Glutamatergic neuron (in vitro differentiated cells): Measurements from ENCODE around the gene FBLN2. TPM values are rescaled to one million over a fixed set of nuclear protein-coding genes. Genes with fewer than 3 reads are reported as not detected.

Source experiments
- DNase-seq: peaks from one replicate; pipeline ENCODE4 v3.0.0; 2022
- H3K27ac Mint-ChIP-seq: one replicate; pipeline ENCODE4 v1.8.0; 2020; ENCODE audit warnings: mild to moderate bottlenecking, mixed read lengths, inconsistent platforms; ENCODE audit not compliant: unreplicated experiment
- H3K27me3 Mint-ChIP-seq: one replicate; pipeline ENCODE4 v1.8.0; 2020; ENCODE audit warnings: mild to moderate bottlenecking, moderate library complexity, mixed read lengths, inconsistent platforms; ENCODE audit not compliant: unreplicated experiment
- H3K36me3 Mint-ChIP-seq: one replicate; pipeline ENCODE4 v1.8.0; 2020; ENCODE audit warnings: mild to moderate bottlenecking, mixed read lengths, inconsistent platforms; ENCODE audit not compliant: unreplicated experiment
- H3K4me1 Mint-ChIP-seq: one replicate; pipeline ENCODE4 v1.8.0; 2020; ENCODE audit warnings: mild to moderate bottlenecking, low read depth, mixed read lengths, inconsistent platforms; ENCODE audit not compliant: unreplicated experiment
- H3K4me3 Mint-ChIP-seq: one replicate; pipeline ENCODE4 v1.8.0; 2020; ENCODE audit warnings: mild to moderate bottlenecking, mixed read lengths, inconsistent platforms; ENCODE audit not compliant: unreplicated experiment
- H3K9me3 Mint-ChIP-seq: one replicate; pipeline ENCODE4 v1.8.0; 2020; ENCODE audit warnings: mild to moderate bottlenecking, moderate library complexity, mixed read lengths, inconsistent platforms; ENCODE audit not compliant: unreplicated experiment
- total RNA-seq: library from RNA; stranded (reverse); fragmentation: NEBNext Ultra II Directional; extraction: Animal tissue kit (Norgen Biotek cat#: 25700); gene quantifications from one replicate; pipeline ENCODE4 v1.2.1, GENCODE V29; 2021; ENCODE audit not compliant: unreplicated experiment
- TF ChIP-seq, protein P1 (sequence below): fragments of 200-600 bp; sonication (generic); IDR thresholded peaks from one replicate; pipeline ENCODE4 v1.5.0; 2021; ENCODE audit not compliant: partially characterized antibody, unreplicated experiment

Gene FBLN2
- total RNA-seq, 1 donor from 2014 or later = 2.1 TPM

DNA sequence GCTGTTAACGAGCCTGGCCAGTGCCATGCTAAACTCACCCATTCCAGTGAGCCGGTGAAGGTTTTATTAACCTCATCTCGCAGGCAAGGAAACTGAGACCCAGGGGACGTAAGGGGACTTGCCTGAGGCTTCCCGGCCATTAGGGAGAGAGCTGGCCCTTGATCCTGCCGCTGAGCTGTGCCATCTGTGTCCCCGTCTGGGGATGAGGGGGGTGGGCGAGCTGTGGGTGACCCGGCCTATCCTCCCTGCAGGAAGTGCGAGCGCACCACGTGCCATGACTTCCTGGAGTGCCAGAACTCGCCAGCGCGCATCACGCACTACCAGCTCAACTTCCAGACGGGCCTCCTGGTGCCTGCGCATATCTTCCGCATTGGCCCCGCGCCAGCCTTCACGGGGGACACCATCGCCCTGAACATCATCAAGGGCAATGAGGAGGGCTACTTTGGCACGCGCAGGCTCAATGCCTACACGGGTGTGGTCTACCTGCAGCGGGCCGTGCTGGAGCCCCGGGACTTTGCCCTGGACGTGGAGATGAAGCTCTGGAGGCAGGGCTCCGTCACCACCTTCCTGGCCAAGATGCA is 88.5 kb downstream of the FBLN2 start:
- Mint-ChIP-seq H3K27me3 (peaks cover 7% of the 10 kb centered on the region), H3K27ac (no peak overlapping the region)
- peak; percentile 41 for DNase-seq

DNA sequence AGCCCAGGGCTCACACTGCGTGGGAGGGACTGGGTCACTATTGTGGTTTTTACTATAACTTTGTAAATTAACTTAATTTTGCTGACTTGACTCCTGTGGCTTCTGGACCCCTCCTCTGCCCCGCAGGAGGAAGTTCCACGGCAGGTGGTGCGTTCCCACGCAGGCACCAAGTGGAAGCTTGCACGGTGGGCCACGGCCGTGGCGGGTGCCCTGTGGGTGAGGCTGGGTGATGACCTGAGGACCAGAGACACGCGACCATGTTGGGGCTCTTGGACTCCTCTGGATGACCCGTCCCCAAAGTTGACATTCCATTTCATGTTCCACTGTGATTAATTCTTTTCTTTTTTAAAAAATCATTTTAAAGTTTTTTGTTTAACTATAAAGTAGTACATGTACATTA is 89.0 kb downstream of the FBLN2 start:
- Mint-ChIP-seq H3K4me3 (no peak overlapping the region), H3K36me3 (no peaks in the 10 kb centered on the region), H3K4me1 (peaks cover 1% of the 10 kb centered on the region), H3K27me3 (peaks cover 7% of the 10 kb centered on the region), H3K9me3 (no peaks in the 10 kb centered on the region), H3K27ac (no peak overlapping the region)
- TF ChIP-seq, protein P1, sequence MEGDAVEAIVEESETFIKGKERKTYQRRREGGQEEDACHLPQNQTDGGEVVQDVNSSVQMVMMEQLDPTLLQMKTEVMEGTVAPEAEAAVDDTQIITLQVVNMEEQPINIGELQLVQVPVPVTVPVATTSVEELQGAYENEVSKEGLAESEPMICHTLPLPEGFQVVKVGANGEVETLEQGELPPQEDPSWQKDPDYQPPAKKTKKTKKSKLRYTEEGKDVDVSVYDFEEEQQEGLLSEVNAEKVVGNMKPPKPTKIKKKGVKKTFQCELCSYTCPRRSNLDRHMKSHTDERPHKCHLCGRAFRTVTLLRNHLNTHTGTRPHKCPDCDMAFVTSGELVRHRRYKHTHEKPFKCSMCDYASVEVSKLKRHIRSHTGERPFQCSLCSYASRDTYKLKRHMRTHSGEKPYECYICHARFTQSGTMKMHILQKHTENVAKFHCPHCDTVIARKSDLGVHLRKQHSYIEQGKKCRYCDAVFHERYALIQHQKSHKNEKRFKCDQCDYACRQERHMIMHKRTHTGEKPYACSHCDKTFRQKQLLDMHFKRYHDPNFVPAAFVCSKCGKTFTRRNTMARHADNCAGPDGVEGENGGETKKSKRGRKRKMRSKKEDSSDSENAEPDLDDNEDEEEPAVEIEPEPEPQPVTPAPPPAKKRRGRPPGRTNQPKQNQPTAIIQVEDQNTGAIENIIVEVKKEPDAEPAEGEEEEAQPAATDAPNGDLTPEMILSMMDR = no peak
- no peak for DNase-seq

More for the DNA sequence above, 88.5 kb downstream of the FBLN2 start:
- Mint-ChIP-seq H3K9me3 (no peaks in the 10 kb centered on the region), H3K4me1 (peaks cover 1% of the 10 kb centered on the region), H3K4me3 (no peak overlapping the region), H3K36me3 (no peaks in the 10 kb centered on the region)
- TF ChIP-seq, protein P1 = no peak

DNA sequence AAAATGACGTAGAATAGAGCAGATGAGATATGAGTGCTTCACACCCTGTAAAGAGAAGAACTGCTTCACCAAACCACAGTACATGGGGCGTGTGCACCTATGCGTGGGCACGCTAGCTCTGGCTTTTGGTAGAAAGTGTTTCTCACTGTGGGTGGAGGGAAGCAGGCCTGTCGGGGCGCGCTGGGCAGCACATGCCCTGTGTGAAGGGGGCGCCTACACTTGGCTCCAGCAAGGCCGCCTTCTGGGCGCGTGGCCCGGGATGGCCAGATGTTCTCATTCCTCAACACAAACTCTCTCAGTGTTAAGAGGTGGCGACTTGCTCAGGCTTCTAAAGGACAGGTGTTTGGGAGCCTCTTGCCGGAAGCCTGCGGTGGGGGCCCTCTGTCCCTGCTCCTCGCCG is 90.0 kb downstream of the FBLN2 start:
- H3K27me3 Mint-ChIP-seq = peaks cover 7% of the 10 kb centered on the region
- no peaks in the 10 kb centered on the region for H3K36me3 Mint-ChIP-seq
- H3K9me3 Mint-ChIP-seq = no peaks in the 10 kb centered on the region
- DNase-seq = no peak
- no peak overlapping the region for H3K4me3 Mint-ChIP-seq
- TF ChIP-seq, protein P1 = no peak
- H3K27ac Mint-ChIP-seq = no peak overlapping the region
- peaks cover 1% of the 10 kb centered on the region for H3K4me1 Mint-ChIP-seq

DNA sequence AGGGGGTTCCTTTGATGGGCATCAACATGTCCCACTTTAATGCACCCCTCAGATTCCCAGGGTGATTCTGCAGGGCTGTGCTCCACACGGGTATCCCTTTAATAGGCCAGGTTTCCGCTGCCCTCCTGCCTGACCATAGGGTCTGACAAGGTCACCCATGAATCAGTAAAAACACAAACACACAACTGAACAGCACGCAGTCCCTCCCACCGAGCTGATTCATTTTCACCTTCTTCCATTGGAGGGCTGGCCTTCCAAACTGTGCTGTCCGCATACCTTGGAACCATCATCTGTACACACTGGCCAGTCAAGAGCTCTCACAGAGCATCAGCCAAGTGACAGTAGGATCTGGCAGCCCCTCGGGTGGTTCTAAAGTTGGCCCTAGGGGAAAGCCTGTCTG is 93.7 kb downstream of the FBLN2 start:
- Mint-ChIP-seq H3K4me1 (no peaks in the 10 kb centered on the region), H3K27me3 (peaks cover 2% of the 10 kb centered on the region), H3K9me3 (peaks cover 2% of the 10 kb centered on the region), H3K4me3 (no peak overlapping the region), H3K36me3 (no peaks in the 10 kb centered on the region), H3K27ac (no peak overlapping the region)
- TF ChIP-seq, protein P1 = no peak
- no peak for DNase-seq

DNA sequence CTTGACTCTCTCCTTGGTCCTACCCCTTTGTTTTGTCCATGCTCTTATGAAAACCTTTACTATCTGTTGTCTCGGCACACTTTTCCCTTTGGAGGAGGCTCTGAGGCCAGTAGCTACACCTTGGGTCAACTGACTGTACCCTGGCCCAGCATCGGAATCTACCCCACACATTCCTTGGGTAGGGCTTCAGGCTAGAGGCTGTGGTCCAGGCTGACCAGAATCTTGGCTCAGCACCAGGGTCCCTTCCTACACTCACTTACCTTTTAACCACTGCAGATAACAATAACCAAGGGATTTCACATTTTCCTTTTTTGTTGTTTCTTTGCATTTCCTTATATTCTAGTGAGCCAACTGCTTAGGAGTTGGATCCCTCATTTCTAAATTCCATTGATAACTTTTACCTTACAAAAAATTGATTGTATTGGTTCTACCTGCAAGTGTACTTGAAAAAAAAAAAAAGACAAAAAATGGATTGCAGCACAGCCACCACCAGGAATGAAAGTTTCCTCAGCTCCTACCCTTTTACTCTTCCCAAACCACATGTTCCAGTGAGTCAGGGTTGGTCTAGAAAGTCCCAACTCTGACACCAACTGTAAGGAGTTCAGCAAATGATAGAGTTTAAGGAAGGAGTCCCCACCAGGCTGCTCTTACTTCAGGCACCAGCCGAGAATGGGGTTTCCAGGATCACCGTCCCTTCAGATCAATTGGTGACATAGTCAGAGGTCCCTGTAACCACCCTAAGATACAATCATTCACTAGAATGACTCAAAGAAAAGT is 95.6 kb downstream of the FBLN2 start:
- H3K36me3 Mint-ChIP-seq = no peaks in the 10 kb centered on the region
- H3K27me3 Mint-ChIP-seq = peaks cover 2% of the 10 kb centered on the region
- DNase-seq = no peak
- no peak overlapping the region for H3K4me3 Mint-ChIP-seq
- H3K9me3 Mint-ChIP-seq = peaks cover 2% of the 10 kb centered on the region
- TF ChIP-seq, protein P1 = no peak
- peaks cover 2% of the 10 kb centered on the region for H3K4me1 Mint-ChIP-seq
- H3K27ac Mint-ChIP-seq = no peak overlapping the region
